UCSD-AML1 (cell line): ENCODE data around the gene PDHX.
A peak's percentile ranks its signal among the peaks of the same experiment; 100 is the strongest.

ENCODE experiments used
- DNase-seq: peaks from one replicate; lab custom pipeline; 2025; ENCODE audit not compliant: unreplicated experiment; lab: John Stamatoyannopoulos, UW

The PDHX gene

GRCh38 chr11:35043936-35044335 lies 127.5 kb downstream of the PDHX start:
- DNase-seq = no peak

DNA sequence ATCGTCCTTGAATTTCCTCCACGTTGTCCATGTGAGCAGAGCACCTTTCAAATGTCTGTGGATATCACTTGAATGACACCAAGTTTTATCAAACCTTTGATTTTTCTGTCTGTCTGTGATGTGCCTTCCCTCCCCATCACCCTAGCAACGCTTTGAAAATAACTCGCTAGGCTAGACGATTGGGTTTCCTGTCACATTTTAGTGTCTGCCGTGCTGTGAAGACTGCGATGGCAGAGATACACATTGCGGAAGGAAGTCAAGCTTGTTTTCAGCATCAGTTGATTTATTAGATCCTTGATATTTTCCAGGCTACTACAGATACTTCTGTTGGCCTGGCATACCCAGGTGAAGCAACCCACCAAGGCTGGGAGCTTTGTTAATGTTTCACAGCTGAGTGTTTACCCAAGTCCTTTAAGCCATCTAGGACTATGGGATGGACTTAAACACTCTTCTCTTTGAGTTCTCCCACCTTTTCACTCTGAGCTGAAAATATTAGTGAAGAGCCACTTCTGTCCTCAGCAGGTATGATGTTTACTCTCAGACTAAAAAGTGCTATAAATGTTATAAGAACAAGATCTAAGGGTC lies 128.9 kb downstream of the PDHX start:
- DNase-seq = peak; percentile 31
